GM21367 (cell line): ENCODE data around the gene HIGD1A.

ENCODE experiments used
- ATAC-seq: cut with Tn5 transposase; IDR thresholded peaks from one replicate; pipeline ENCODE4 v1.9.1; 2021; ENCODE audit not compliant: unreplicated experiment

Gene HIGD1A

DNA sequence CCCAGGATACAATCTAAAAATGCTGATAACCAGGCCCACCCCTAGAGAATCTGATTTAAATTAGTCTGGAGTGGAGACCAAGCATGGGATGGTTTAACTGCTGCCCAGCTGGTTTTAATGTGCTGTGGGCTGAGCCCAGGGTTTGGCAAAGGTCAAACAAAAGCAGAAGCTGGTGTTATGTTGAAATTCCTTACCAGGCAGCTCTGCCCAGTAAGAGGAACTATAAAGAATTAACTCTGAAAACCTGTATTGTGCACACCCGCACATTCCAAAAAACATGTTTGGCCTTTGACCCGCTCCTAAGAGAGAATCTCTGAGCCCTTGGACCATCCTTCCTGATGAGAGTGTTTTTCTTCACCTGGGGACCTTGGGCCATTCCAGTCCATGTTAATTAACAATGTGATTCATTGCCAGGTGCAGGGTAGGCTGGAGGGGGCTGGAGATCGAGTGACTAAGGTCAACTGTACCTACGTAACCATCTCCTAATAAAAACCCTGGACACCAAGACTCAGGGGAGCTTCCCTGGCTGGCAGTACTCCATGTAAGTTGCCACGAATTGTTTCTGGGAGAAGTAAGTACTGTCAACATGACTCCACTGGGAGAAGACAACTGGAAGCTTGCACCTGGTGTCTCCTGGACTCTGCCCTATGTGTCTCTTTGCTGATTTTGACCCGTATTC is 42.1 kb downstream of the HIGD1A start:
- no peak for ATAC-seq

- no peak for ATAC-seq
Observed at GRCh38 chr3:42758126-42758525, 46.2 kb downstream of the HIGD1A start.

GRCh38 chr3:42756681-42757213 is 47.5 kb downstream of the HIGD1A start:
- no peak for ATAC-seq

DNA sequence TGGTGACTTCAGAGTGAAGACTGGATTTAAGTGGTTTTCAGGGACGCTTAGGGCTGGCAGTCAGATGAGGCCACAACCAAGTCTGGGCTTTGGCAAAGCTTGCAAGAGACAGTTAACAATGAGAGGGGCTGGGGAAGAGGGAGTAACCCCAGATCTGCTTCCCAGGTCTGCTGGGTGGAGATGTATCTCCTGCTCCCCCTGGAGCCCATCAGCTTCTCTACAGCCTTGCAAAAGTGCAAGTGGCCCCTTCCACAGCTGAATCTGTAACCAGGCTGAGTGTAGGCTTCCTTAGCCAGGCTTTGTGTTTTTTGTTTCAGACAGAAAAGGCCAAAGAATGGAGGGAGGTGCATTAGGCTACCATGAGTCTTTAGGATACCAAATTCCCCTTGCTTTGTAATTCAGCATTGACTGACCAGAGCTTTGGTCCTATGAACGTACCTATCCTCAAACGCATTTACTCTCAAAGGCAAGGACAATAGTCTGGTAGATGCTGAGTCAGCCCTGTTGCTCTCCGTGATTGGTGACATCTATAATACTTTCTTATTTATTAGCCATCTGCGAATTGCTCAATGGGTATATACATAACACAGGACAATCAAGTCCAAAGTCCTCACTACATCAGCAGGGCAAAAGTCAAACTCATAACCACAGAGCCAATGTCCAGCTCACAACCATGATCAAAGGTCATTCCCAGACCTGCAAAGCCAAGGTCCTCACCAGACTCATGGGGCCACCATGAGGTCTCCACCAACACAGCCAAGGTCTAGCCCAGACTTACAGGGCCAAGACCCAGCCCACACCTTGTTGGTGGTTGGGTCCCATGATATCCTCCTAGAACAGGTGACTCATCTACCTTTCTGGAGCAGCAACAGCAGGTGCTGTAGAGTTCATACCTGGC is 48.4 kb downstream of the HIGD1A start:
- ATAC-seq: no peak

GRCh38 chr3:42753757-42754156 is 50.5 kb downstream of the HIGD1A start:
- ATAC-seq: no peak

DNA sequence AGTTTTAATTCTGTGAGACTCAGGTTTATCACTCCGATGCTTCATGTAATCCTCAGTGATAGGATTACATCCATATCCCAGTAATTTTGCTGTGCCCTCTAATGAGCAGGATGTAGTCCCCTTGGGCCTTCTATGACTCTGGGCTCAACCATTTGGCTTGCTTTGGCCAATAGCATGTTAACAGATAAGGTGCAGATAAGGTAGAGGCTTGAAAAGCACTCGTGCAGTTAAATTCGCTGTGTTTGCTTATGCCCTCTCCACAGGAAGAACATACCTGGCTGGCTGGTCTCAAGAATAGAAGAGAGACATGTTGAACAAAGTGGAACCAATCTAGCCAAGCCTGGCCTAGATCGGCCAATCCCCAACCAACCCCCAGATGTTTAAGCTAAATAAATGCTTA is 51.3 kb downstream of the HIGD1A start:
- ATAC-seq: no peak

- ATAC-seq: no peak
Observed at GRCh38 chr3:42752441-42752840, 51.8 kb downstream of the HIGD1A start.

GRCh38 chr3:42751609-42752008 is 52.7 kb downstream of the HIGD1A start:
- ATAC-seq: no peak

DNA sequence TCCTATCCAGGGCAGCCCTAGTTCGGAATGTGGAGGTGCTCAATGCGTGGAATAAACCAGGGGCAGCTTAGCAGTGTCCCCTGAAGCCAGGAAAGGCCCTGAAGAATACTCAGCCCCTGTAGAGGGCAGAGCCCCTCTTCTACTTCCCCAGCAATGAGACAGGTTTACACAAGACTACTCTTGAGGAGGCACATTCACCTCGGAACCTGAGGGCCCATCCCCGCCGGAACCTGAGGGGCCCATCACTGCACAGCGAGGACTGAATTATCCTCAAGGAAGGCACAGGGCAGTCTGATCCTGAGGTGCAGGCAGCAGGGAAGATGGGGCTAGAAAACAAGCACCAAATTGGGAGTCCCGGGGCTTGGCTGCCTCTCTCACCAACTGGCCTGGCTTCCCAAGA is 53.5 kb downstream of the HIGD1A start:
- ATAC-seq: no peak

DNA sequence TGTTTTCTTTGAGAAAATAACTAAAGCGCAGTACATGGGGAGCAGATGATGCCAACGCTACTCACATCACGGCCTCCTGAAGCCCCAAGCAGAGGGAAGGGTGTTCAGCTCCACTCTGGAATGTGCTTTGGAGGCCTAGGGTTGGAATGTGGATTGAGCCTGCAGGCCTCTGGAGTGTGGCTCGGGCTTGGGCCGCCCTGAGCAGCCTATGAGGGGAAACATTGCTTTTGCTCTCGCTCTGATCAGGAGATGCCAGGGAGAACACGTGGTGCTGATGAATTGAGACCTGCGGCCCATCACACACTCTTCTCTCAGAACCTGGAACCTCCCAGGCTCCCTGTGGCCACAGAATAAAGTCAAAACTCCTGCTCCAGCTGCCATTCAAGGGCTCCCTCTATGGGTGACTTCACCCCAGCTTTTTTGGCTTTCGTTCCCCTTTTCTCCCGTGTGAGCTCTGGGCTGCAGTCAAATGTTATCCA is 54.5 kb downstream of the HIGD1A start:
- ATAC-seq: no peak

- ATAC-seq: no peak
Observed at GRCh38 chr3:42749025-42749752, 55.1 kb downstream of the HIGD1A start.

DNA sequence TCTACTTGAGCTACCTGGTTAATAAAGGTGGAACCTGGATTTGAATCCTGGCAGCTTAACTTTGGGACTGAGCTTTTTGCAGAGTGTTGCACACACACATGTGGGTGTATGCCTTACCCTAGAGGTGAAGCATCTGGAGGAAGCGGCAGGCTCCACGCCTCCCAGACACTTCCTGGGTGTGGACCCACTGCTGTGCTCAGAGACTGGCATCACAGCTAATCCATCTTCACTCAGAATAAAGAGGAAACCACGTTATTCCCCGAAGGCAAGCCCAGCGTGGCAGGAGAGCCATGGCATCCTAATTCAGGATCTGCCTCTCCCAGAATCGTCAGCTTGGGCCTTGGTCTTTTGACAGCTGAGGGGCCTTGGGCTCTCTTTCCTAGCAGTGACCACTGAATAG is 56.7 kb downstream of the HIGD1A start:
- no peak for ATAC-seq

- ATAC-seq: no peak
Observed at GRCh38 chr3:42746455-42747450, 57.5 kb downstream of the HIGD1A start.

DNA sequence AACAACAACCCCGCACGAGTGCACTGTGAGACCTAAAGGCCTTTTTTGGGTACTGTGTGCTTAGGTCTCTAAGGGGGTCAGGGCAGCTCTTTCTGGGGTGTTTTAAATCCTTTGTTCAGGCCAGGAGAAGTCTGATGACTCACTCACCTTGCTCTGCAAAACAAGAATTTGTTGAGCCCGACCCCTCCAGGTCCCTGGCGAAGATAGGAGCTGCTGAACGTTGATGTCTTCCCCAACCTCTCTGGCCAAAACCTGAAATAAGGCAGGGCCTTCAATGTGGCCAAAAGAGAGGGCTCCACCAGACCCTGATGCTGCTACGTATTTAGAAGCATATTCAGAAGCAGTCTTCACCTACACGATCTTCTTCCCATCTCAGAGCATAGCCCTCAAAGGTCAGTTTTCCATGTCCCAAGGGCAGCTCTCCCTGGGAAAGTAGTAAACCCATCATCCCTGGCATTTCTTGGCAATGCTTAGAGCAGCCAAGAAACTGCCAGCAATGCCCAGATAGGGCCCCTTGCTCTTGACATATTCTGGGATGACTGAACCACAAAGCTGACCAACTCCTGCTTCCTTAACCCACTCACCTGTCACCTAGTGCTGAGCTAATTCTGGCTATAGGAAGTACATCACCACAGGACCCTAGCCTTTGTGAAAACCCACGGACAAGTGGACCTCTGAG is 58.4 kb downstream of the HIGD1A start:
- no peak for ATAC-seq

DNA sequence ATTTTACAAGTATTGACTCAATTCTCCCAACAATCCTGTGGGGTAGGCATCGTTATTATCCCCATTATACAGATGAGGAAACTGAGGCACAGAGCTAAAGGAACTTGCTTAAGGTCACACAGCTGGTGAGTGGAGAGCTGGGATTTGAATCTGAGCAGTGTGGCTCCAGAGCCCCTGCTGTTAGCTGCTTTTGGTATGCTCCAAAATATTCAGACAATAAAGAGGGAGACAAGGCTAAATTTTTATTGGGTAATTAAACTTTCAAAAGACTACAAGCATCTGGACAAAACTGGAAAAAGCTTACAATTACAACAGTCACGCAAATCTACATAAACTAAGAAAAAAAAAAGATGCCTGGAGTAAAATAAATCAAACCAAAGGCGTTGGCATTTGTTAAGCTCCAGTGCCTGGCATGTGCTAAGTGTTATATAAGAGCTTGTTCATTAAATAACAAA is 59.0 kb downstream of the HIGD1A start:
- ATAC-seq: no peak

GRCh38 chr3:42743204-42743995 is 60.9 kb downstream of the HIGD1A start:
- ATAC-seq: no peak

DNA sequence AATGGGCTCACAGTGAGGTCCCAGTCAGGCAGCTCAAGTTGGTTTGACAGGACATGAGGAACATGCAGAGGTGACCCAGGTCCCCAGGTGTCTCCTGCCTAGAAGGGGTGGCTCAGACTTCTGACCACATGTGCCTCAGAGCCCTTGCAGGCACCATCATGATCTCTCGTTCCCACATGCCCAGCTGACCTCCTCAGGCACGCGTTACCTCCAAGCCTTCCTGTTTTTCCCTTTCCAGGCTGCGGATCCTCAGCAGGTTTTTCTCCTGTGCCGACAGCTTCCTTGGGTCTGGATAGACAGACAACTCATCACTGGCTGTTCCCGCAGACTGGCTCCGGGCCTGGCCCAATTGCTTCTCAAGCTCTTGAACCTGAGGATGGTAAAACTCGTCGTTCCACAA is 61.6 kb downstream of the HIGD1A start:
- ATAC-seq: no peak

DNA sequence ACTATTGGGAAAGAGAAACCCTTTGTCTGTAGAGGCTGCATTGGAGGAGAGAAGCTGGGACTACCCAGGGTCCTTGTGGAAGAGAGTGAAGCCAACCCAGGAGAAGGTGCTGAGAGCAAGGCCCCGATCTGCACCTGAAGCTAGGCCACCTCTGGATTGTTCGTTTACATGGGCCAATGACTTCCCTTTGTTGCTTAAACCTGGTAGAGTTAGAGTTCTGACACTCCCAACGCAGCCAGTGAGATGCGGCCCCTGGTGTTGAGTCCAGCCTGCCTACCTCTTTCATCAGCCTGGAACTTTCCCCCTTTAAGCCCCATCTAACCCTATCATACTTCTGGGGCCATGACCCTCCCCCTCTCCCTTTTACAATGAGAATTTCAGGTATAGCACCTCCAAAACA is 62.0 kb downstream of the HIGD1A start:
- no peak for ATAC-seq

GRCh38 chr3:42741796-42742195 is 62.5 kb downstream of the HIGD1A start:
- ATAC-seq: no peak
